Measurements from ENCODE around the gene ARHGEF1. TPM values are rescaled to one million over a fixed set of nuclear protein-coding genes. Genes with fewer than 3 reads are reported as not detected.

Gene ARHGEF1
- total RNA-seq, 1 experiment from 2014 or later = 106 TPM

GRCh38 chr19:41944336-41944735, 61.4 kb downstream of the ARHGEF1 start:
- H3K27me3 Mint-ChIP-seq (ENCODE audit: insufficient read depth, unreplicated experiment) = peaks cover 8% of the 10 kb centered on the region
- BruUV-seq (replicated peaks) = no TSS peak
- no peaks in the 10 kb centered on the region for H3K4me1 Mint-ChIP-seq (ENCODE audit: insufficient read depth, unreplicated experiment)
- DNase-seq (ENCODE audit: unreplicated experiment) = no peak
- ChIA-PET POLR2A (no interaction called here), CTCF (interaction anchor here (0.9 to 1.7 kb wide), 4 partner anchors 14 to 90 kb away, joined by 3 to 7 read pairs (median 4); partner anchors contain the start of gene RABAC1)
- no peaks in the 10 kb centered on the region for H3K36me3 Mint-ChIP-seq (ENCODE audit: insufficient read depth, unreplicated experiment)
- no peak overlapping the region for H3K4me3 Mint-ChIP-seq (ENCODE audit: unreplicated experiment)
- intact Hi-C loops (cut with micrococcal nuclease) = no loop called here
- no peaks in the 10 kb centered on the region for H3K9me3 Mint-ChIP-seq (ENCODE audit: unreplicated experiment)
- no peak for TF ChIP-seq CTCF (IDR thresholded peaks at IDR 0.05; ENCODE audit: unreplicated experiment)
- no peak overlapping the region for H3K27ac Mint-ChIP-seq (ENCODE audit: low read depth, unreplicated experiment)

GRCh38 chr19:41945135-41945766, 62.3 kb downstream of the ARHGEF1 start:
- BruUV-seq (replicated peaks) = no TSS peak
- H3K27me3 Mint-ChIP-seq (ENCODE audit: insufficient read depth, unreplicated experiment) = peaks cover 8% of the 10 kb centered on the region
- H3K4me1 Mint-ChIP-seq (ENCODE audit: insufficient read depth, unreplicated experiment) = no peaks in the 10 kb centered on the region
- DNase-seq (ENCODE audit: unreplicated experiment) = no peak
- no peaks in the 10 kb centered on the region for H3K36me3 Mint-ChIP-seq (ENCODE audit: insufficient read depth, unreplicated experiment)
- no peak for TF ChIP-seq CTCF (IDR thresholded peaks at IDR 0.05; ENCODE audit: unreplicated experiment)
- no peak overlapping the region for H3K4me3 Mint-ChIP-seq (ENCODE audit: unreplicated experiment)
- no peaks in the 10 kb centered on the region for H3K9me3 Mint-ChIP-seq (ENCODE audit: unreplicated experiment)
- POLR2A ChIA-PET = no interaction called here
- intact Hi-C loops (cut with micrococcal nuclease) = no loop called here
- H3K27ac Mint-ChIP-seq (ENCODE audit: low read depth, unreplicated experiment) = no peak overlapping the region
- CTCF ChIA-PET = interaction anchor here (0.7 to 1.7 kb wide), 6 partner anchors 11 to 89 kb away, joined by 3 to 7 read pairs (median 4); partner anchors contain the start of gene RABAC1

GRCh38 chr19:41947091-41947490, 64.1 kb downstream of the ARHGEF1 start:
- TF ChIP-seq CTCF (IDR thresholded peaks at IDR 0.05; ENCODE audit: unreplicated experiment) = no peak
- intact Hi-C loops (cut with micrococcal nuclease) = no loop called here
- no peak overlapping the region for H3K27ac Mint-ChIP-seq (ENCODE audit: low read depth, unreplicated experiment)
- H3K36me3 Mint-ChIP-seq (ENCODE audit: insufficient read depth, unreplicated experiment) = no peaks in the 10 kb centered on the region
- peaks cover 4% of the 10 kb centered on the region for H3K4me1 Mint-ChIP-seq (ENCODE audit: insufficient read depth, unreplicated experiment)
- DNase-seq (ENCODE audit: unreplicated experiment) = no peak
- CTCF ChIA-PET = interaction anchor here (1.1 to 1.2 kb wide), 2 partner anchors 10 to 12 kb away, joined by 3 to 4 read pairs; partner anchors contain the start of gene RABAC1
- POLR2A ChIA-PET = interaction anchor here (0.6 to 0.8 kb wide), 2 partner anchors 63 to 76 kb away, joined by 3 to 5 read pairs; no protein-coding TSS in a partner anchor
- no peaks in the 10 kb centered on the region for H3K27me3 Mint-ChIP-seq (ENCODE audit: insufficient read depth, unreplicated experiment)
- H3K9me3 Mint-ChIP-seq (ENCODE audit: unreplicated experiment) = no peaks in the 10 kb centered on the region
- no TSS peak for BruUV-seq (replicated peaks)
- no peak overlapping the region for H3K4me3 Mint-ChIP-seq (ENCODE audit: unreplicated experiment)

- H3K27ac Mint-ChIP-seq (ENCODE audit: low read depth, unreplicated experiment) = no peak overlapping the region
Measured at GRCh38 chr19:41951686-41952172, 68.7 kb downstream of the ARHGEF1 start.

More at GRCh38 chr19:41951686-41952172, 68.7 kb downstream of the ARHGEF1 start:
- Mint-ChIP-seq H3K9me3 (ENCODE audit: unreplicated experiment) (no peaks in the 10 kb centered on the region), H3K27me3 (ENCODE audit: insufficient read depth, unreplicated experiment) (no peaks in the 10 kb centered on the region), H3K4me1 (ENCODE audit: insufficient read depth, unreplicated experiment) (peaks cover 4% of the 10 kb centered on the region), H3K36me3 (ENCODE audit: insufficient read depth, unreplicated experiment) (peaks cover 7% of the 10 kb centered on the region), H3K4me3 (ENCODE audit: unreplicated experiment) (no peak overlapping the region)
- DNase-seq (ENCODE audit: unreplicated experiment) = peak; percentile 79
- TF ChIP-seq CTCF (IDR thresholded peaks at IDR 0.05; ENCODE audit: unreplicated experiment) = peak; percentile 98
- intact Hi-C loops (cut with micrococcal nuclease) = loop anchor here (1.0 to 5.0 kb wide), 2 partner anchors 78 to 154 kb away; partner anchors contain the start of gene CEACAM3
- ChIA-PET POLR2A (interaction anchor here (0.6 to 0.9 kb wide), 4 partner anchors 45 to 591 kb away, joined by 3 to 4 read pairs (median 3); no protein-coding TSS in a partner anchor), CTCF (interaction anchor here (0.6 to 2.0 kb wide), 10 partner anchors 9 to 93 kb away, joined by 3 to 7 read pairs (median 4); partner anchors contain the start of gene RPS19)
- no TSS peak for BruUV-seq (replicated peaks)

Data from MCF 10A (cell line).